H9 (cell line): ENCODE results near the gene SPECC1L. TPM values are rescaled to one million over a fixed set of nuclear protein-coding genes. Genes with fewer than 3 reads are reported as not detected.

Source experiments
- DNase-seq: peaks from one replicate; pipeline ENCODE4 v3.0.0-alpha.2; 2017
- H2AFZ ChIP-seq: one replicate; pipeline ENCODE4 v1.6.1; 2013; ENCODE audit warnings: mild to moderate bottlenecking, low read length, control low read depth, moderate library complexity
- H2AK5ac ChIP-seq: 2 replicates; pipeline ENCODE4 v1.6.1; 2013; ENCODE audit warnings: low read length, control low read depth, mixed read lengths; ENCODE audit not compliant: insufficient read length
- H2BK120ac ChIP-seq: one replicate; pipeline ENCODE4 v1.6.1; 2013; ENCODE audit warnings: low read depth, mild to moderate bottlenecking, low read length, control low read depth, inconsistent platforms; ENCODE audit not compliant: poor library complexity, severe bottlenecking
- H2BK12ac ChIP-seq: 2 replicates; pipeline ENCODE4 v1.6.1; 2013; ENCODE audit warnings: low read length, control low read depth, mixed read lengths, low read depth; ENCODE audit not compliant: insufficient read length
- H2BK15ac ChIP-seq: 2 replicates; pipeline ENCODE4 v1.6.1; 2013; ENCODE audit warnings: low read depth, low read length, control low read depth
- H2BK20ac ChIP-seq: one replicate; pipeline ENCODE4 v1.6.1; 2013; ENCODE audit warnings: low read depth, mild to moderate bottlenecking, low read length, control low read depth, inconsistent platforms; ENCODE audit not compliant: poor library complexity, severe bottlenecking
- H2BK5ac ChIP-seq: 2 replicates; pipeline ENCODE4 v1.6.1; 2013; ENCODE audit warnings: low read length, control low read depth, mixed read lengths; ENCODE audit not compliant: insufficient read length
- H3K14ac ChIP-seq: 2 replicates; pipeline ENCODE4 v1.6.1; 2013; ENCODE audit warnings: low read length, control low read depth; ENCODE audit not compliant: insufficient read depth
- H3K18ac ChIP-seq: 2 replicates; pipeline ENCODE4 v1.6.1; 2013; ENCODE audit warnings: low read depth, mild to moderate bottlenecking, mixed read lengths, low read length, control low read depth; ENCODE audit not compliant: insufficient read length
- H3K23ac ChIP-seq: 2 replicates; pipeline ENCODE4 v1.6.1; 2013; ENCODE audit warnings: low read length, control low read depth, mixed read lengths, low read depth; ENCODE audit not compliant: insufficient read length
- H3K23me2 ChIP-seq: 2 replicates; pipeline ENCODE4 v1.6.1; 2013; ENCODE audit warnings: low read depth, mild to moderate bottlenecking, mixed read lengths, low read length, control low read depth; ENCODE audit not compliant: insufficient read length, poor library complexity, severe bottlenecking
- H3K27ac ChIP-seq: 2 replicates; pipeline ENCODE4 v1.5.1; 2013; ENCODE audit warnings: low read length, control low read depth, mixed read lengths, low read depth; ENCODE audit not compliant: insufficient read length
- H3K27me3 ChIP-seq: 2 replicates; pipeline ENCODE4 v1.6.1; 2013; ENCODE audit warnings: low read length, control low read depth, inconsistent platforms; ENCODE audit not compliant: insufficient read depth
- H3K4ac ChIP-seq: 2 replicates; pipeline ENCODE4 v1.6.1; 2013; ENCODE audit warnings: low read depth, mild to moderate bottlenecking, control low read depth, inconsistent platforms, low read length, moderate library complexity
- H3K4me1 ChIP-seq: 2 replicates; pipeline ENCODE4 v1.6.1; 2013; ENCODE audit warnings: low read length, control low read depth, inconsistent platforms; ENCODE audit not compliant: insufficient read depth
- H3K4me2 ChIP-seq: 2 replicates; pipeline ENCODE4 v1.6.1; 2013; ENCODE audit warnings: low read length, control low read depth, mixed read lengths; ENCODE audit not compliant: insufficient read length, insufficient read depth
- H3K56ac ChIP-seq: 2 replicates; pipeline ENCODE4 v1.6.1; 2013; ENCODE audit warnings: low read depth, mild to moderate bottlenecking, mixed read lengths, low read length, control low read depth; ENCODE audit not compliant: insufficient read length
- H3K79me1 ChIP-seq: 2 replicates; pipeline ENCODE4 v1.6.1; 2013; ENCODE audit warnings: low read depth, mild to moderate bottlenecking, moderate library complexity, low read length, control low read depth, inconsistent platforms; ENCODE audit not compliant: insufficient read depth, poor library complexity, severe bottlenecking
- H3K79me2 ChIP-seq: 2 replicates; pipeline ENCODE4 v1.6.1; 2013; ENCODE audit warnings: low read length, control low read depth, inconsistent platforms; ENCODE audit not compliant: insufficient read depth
- H3K9ac ChIP-seq: 2 replicates; pipeline ENCODE4 v1.6.1; 2013; ENCODE audit warnings: low read length, control low read depth, mixed read lengths; ENCODE audit not compliant: insufficient read length; ENCODE audit errors: extremely low read depth
- H3K9me3 ChIP-seq: one replicate; pipeline ENCODE4 v1.6.1; 2013; ENCODE audit warnings: low read depth, low read length, inconsistent platforms; ENCODE audit not compliant: control insufficient read depth
- H3T11ph ChIP-seq: one replicate; pipeline ENCODE4 v1.6.1; 2013; ENCODE audit warnings: mild to moderate bottlenecking, low read length, control low read depth, inconsistent platforms
- H4K20me1 ChIP-seq: one replicate; pipeline ENCODE4 v1.6.1; 2013; ENCODE audit not compliant: control insufficient read depth, insufficient read length, insufficient read depth
- H4K5ac ChIP-seq: 2 replicates; pipeline ENCODE4 v1.6.1; 2013; ENCODE audit warnings: low read depth, mild to moderate bottlenecking, mixed read lengths, low read length, control low read depth; ENCODE audit not compliant: insufficient read length
- H4K8ac ChIP-seq: replicated peaks from 2 replicates; pipeline ENCODE4 v1.6.1; 2013; ENCODE audit warnings: low read length, control low read depth, mixed read lengths, low read depth; ENCODE audit not compliant: insufficient read length
- H4K91ac ChIP-seq: 2 replicates; pipeline ENCODE4 v1.6.1; 2013; ENCODE audit warnings: low read depth, mild to moderate bottlenecking, moderate library complexity, mixed read lengths, low read length, control low read depth; ENCODE audit not compliant: insufficient read length
- H3K27ac Mint-ChIP-seq, 3 experiments: 2 replicates in 2 of 3; 3 replicates in 1 of 3; pipeline ENCODE4 v1.8.0; 2020 to 2021; ENCODE audit warnings: mixed read lengths in 3 of 3, mild to moderate bottlenecking in 1 of 3, moderate library complexity in 1 of 3
- H3K27me3 Mint-ChIP-seq: 2 replicates; pipeline ENCODE4 v1.8.0; 2021; ENCODE audit warnings: low read depth, mild to moderate bottlenecking, moderate library complexity, mixed read lengths
- H3K36me3 Mint-ChIP-seq, 3 experiments: 2 replicates in 2 of 3; 3 replicates in 1 of 3; pipeline ENCODE4 v1.8.0; 2020 to 2021; ENCODE audit warnings: low read depth in 3 of 3, mixed read lengths in 3 of 3; ENCODE audit not compliant: insufficient read depth in 1 of 3
- H3K4me1 Mint-ChIP-seq, 2 experiments: 2 replicates each; pipeline ENCODE4 v1.8.0; 2020; ENCODE audit warnings: mixed read lengths in 2 of 2
- H3K4me3 Mint-ChIP-seq, 2 experiments: 2 replicates in 1 of 2; 3 replicates in 1 of 2; pipeline ENCODE4 v1.8.0; 2020 to 2021; ENCODE audit warnings: mild to moderate bottlenecking in 2 of 2, mixed read lengths in 2 of 2, moderate library complexity in 1 of 2
- H3K9me3 Mint-ChIP-seq, 2 experiments: 2 replicates in 1 of 2; 3 replicates in 1 of 2; pipeline ENCODE4 v1.8.0; 2020; ENCODE audit warnings: mild to moderate bottlenecking in 2 of 2, mixed read lengths in 2 of 2, moderate library complexity in 1 of 2
- WGBS: extraction: QIAGEN DNeasy Blood & Tissue Kit; methylation state at CpG from one replicate; pipeline ENCODE4 v1.1.7; 2013; ENCODE audit warnings: missing lambda C conversion rate, low lambda C conversion rate, mixed read lengths; ENCODE audit not compliant: insufficient read length; ENCODE audit errors: extremely low coverage; 5-methylcytosine and 5-hydroxymethylcytosine counted together
- total RNA-seq: library from RNA; stranded (reverse); gene quantifications from 2 replicates; pipeline ENCODE4 v1.2.1, GENCODE V29; 2021
- TF ChIP-seq, protein P1 (sequence below): fragments of 200-600 bp; sonication (generic); conservative IDR thresholded peaks from 3 replicates; pipeline ENCODE4 v1.8.0; 2021; ENCODE audit warnings: antibody characterized with exemption, mild to moderate bottlenecking

Gene SPECC1L
- total RNA-seq, 1 experiment from 2014 or later = 57.1 TPM

DNA sequence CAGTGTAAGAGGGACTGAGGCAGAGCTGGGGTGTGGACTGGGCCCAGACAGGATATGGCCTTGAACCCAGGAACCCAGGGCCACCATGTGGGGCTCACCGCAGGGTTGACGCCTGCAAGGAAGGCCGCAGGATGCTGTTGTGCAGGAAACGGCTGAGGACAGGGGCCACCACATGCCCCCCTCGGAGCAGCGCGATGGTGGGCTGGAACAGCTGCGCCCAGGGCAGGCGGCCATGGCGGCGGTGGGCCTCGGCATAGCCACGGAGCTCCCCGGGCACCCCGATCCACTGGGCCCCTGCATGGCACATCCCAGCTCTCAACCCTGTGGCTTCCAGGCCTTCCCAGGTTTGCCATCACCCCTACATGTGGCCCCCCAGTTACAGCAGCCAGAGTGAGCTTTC, 37.9 kb upstream of the SPECC1L start:
- Histone ChIP-seq H4K5ac (no peak overlapping the region), H3K23ac (no peak overlapping the region), H3K18ac (no peak overlapping the region), H3K27ac (no peak overlapping the region), H2BK5ac (no peak overlapping the region), H3K4ac (no peak overlapping the region), H2BK20ac (no peak overlapping the region), H3K79me2 (no peaks in the 10 kb centered on the region), H4K91ac (no peak overlapping the region), H3K9me3 (no peaks in the 10 kb centered on the region), H3K14ac (no peak overlapping the region), H3K4me1 (no peaks in the 10 kb centered on the region), H3K79me1 (no peaks in the 10 kb centered on the region), H4K20me1 (no peaks in the 10 kb centered on the region), H2BK120ac (no peak overlapping the region), H3K4me2 (no peak overlapping the region), H2BK15ac (no peak overlapping the region), H3K23me2 (no peaks in the 10 kb centered on the region), H3K27me3 (no peaks in the 10 kb centered on the region), H2AFZ (no peak overlapping the region), H2BK12ac (no peak overlapping the region), H4K8ac (no peak overlapping the region), H2AK5ac (no peak overlapping the region), H3K9ac (no peak overlapping the region), H3K56ac (no peak overlapping the region), H3T11ph (no peak overlapping the region)
- TF ChIP-seq, protein P1, sequence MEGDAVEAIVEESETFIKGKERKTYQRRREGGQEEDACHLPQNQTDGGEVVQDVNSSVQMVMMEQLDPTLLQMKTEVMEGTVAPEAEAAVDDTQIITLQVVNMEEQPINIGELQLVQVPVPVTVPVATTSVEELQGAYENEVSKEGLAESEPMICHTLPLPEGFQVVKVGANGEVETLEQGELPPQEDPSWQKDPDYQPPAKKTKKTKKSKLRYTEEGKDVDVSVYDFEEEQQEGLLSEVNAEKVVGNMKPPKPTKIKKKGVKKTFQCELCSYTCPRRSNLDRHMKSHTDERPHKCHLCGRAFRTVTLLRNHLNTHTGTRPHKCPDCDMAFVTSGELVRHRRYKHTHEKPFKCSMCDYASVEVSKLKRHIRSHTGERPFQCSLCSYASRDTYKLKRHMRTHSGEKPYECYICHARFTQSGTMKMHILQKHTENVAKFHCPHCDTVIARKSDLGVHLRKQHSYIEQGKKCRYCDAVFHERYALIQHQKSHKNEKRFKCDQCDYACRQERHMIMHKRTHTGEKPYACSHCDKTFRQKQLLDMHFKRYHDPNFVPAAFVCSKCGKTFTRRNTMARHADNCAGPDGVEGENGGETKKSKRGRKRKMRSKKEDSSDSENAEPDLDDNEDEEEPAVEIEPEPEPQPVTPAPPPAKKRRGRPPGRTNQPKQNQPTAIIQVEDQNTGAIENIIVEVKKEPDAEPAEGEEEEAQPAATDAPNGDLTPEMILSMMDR = no peak
- WGBS = no CpG with 5 or more reads among the region's 15 CpGs
- peaks cover 6 to 7% of the 10 kb centered on the region in 2 experiments for H3K4me1 Mint-ChIP-seq
- no peak for DNase-seq
- no peak overlapping the region for H3K4me3 Mint-ChIP-seq
- peak overlapping the region in 1 of 3 experiments; percentile 89; a peak in 1 of 7 replicates for H3K27ac Mint-ChIP-seq
- H3K9me3 Mint-ChIP-seq = no peaks in the 10 kb centered on the region
- H3K27me3 Mint-ChIP-seq = no peaks in the 10 kb centered on the region
- no peaks in the 10 kb centered on the region for H3K36me3 Mint-ChIP-seq
